ENCODE measurements around the gene GNG11.

GNG11 gene

DNA sequence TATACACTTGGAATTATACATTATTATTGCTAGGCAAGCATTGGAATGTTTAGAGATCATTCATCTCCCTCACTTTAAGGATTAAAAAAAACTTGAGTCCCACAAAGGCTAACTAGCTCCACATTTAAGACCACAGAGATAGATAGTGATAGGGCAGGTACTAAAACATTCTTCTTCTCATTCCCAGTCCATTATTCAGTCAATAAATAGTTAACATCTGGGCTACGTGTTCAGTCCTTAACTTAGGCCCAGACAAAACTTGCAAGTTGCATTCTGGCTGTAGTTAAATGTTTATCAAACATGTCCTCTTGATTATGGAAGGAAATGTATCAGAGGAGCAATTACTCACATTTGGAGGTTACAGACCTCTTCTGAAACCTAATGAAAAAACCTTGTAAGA lies 2.4 kb downstream of the GNG11 start:
- no peak for DNase-seq (ENCODE audit: low read depth)
- TF ChIP-seq CTCF (IDR thresholded peaks at IDR 0.05; ENCODE audit: low read depth, low read length, missing control alignments) = no peak
- H3K4me3 ChIP-seq (ENCODE audit: low read depth, low read length) = no peak overlapping the region

GRCh38 chr7:93926800-93927199 lies 5.3 kb downstream of the GNG11 start:
- no peak for TF ChIP-seq CTCF (IDR thresholded peaks at IDR 0.05; ENCODE audit: low read depth, low read length, missing control alignments)
- DNase-seq (ENCODE audit: low read depth) = no peak
- H3K4me3 ChIP-seq (ENCODE audit: low read depth, low read length) = no peak overlapping the region

- TF ChIP-seq CTCF (IDR thresholded peaks at IDR 0.05; ENCODE audit: low read depth, low read length, missing control alignments) = no peak
- DNase-seq (ENCODE audit: low read depth) = no peak
Measured at GRCh38 chr7:93927585-93927984, 6.0 kb downstream of the GNG11 start.

GRCh38 chr7:93931655-93932054 lies 10.1 kb downstream of the GNG11 start:
- TF ChIP-seq CTCF (IDR thresholded peaks at IDR 0.05; ENCODE audit: low read depth, low read length, missing control alignments) = no peak

More at GRCh38 chr7:93927585-93927984, 6.0 kb downstream of the GNG11 start:
- H3K4me3 ChIP-seq (ENCODE audit: low read depth, low read length) = no peak overlapping the region

GRCh38 chr7:93933156-93933555 lies 11.6 kb downstream of the GNG11 start:
- no peak for TF ChIP-seq CTCF (IDR thresholded peaks at IDR 0.05; ENCODE audit: low read depth, low read length, missing control alignments)
- no peak overlapping the region for H3K4me3 ChIP-seq (ENCODE audit: low read depth, low read length)
- DNase-seq (ENCODE audit: low read depth) = no peak

More at GRCh38 chr7:93931655-93932054, 10.1 kb downstream of the GNG11 start:
- H3K4me3 ChIP-seq (ENCODE audit: low read depth, low read length) = no peak overlapping the region
- DNase-seq (ENCODE audit: low read depth) = no peak

DNA sequence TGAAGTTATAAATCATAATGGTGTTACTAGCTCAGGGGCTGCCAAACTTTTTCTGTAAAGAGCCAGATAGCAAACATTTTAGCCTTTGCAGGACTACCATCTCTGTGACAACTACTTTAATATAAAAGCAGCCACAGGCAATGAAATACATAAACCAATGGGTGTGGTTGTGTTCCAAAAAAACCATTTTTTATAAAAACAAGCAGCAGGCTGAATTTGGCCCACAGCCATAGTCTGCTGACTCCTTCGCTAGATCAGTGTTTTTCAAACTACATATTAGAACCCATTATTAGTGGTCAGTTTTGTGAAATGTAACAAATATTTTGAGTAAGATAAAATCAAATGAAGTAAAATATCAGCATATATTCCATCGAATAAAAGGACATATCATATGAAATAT lies 13.6 kb downstream of the GNG11 start:
- DNase-seq (ENCODE audit: low read depth) = no peak
- H3K4me3 ChIP-seq (ENCODE audit: low read depth, low read length) = no peak overlapping the region
- TF ChIP-seq CTCF (IDR thresholded peaks at IDR 0.05; ENCODE audit: low read depth, low read length, missing control alignments) = no peak

GRCh38 chr7:93937818-93938217 lies 16.3 kb downstream of the GNG11 start:
- DNase-seq (ENCODE audit: low read depth) = no peak
- TF ChIP-seq CTCF (IDR thresholded peaks at IDR 0.05; ENCODE audit: low read depth, low read length, missing control alignments) = no peak
- no peak overlapping the region for H3K4me3 ChIP-seq (ENCODE audit: low read depth, low read length)

All from GM12864 (cell line).